Osteocyte (in vitro differentiated cells): ENCODE measurements around the gene SLC3A2. TPM values are rescaled to one million over a fixed set of nuclear protein-coding genes. Genes with fewer than 3 reads are reported as not detected.
A peak's percentile ranks its signal among the peaks of the same experiment; 100 is the strongest.

Source experiments
- DNase-seq: peaks from one replicate; pipeline ENCODE4 v3.0.0; 2021; ENCODE audit warnings: mixed read lengths; ENCODE audit not compliant: unreplicated experiment; ENCODE audit errors: extremely low spot score
- H3K27ac Mint-ChIP-seq: one replicate; pipeline ENCODE4 v1.8.0; 2021; ENCODE audit warnings: mild to moderate bottlenecking, mixed read lengths; ENCODE audit not compliant: unreplicated experiment
- H3K27me3 Mint-ChIP-seq: one replicate; pipeline ENCODE4 v1.8.0; 2021; ENCODE audit warnings: mixed read lengths; ENCODE audit not compliant: unreplicated experiment
- H3K36me3 Mint-ChIP-seq: one replicate; pipeline ENCODE4 v1.8.0; 2021; ENCODE audit warnings: mixed read lengths; ENCODE audit not compliant: unreplicated experiment
- H3K4me1 Mint-ChIP-seq: one replicate; pipeline ENCODE4 v1.8.0; 2021; ENCODE audit warnings: mixed read lengths; ENCODE audit not compliant: unreplicated experiment
- H3K4me3 Mint-ChIP-seq: one replicate; pipeline ENCODE4 v1.8.0; 2021; ENCODE audit warnings: mild to moderate bottlenecking, moderate library complexity, mixed read lengths; ENCODE audit not compliant: unreplicated experiment
- H3K9me3 Mint-ChIP-seq: one replicate; pipeline ENCODE4 v1.8.0; 2021; ENCODE audit warnings: mixed read lengths; ENCODE audit not compliant: unreplicated experiment
- CTCF ChIP-seq: fragments of 200-600 bp; sonication (generic); IDR thresholded peaks from 2 replicates; pipeline ENCODE4 v1.5.0; 2021; ENCODE audit warnings: antibody characterized with exemption, mild to moderate bottlenecking, moderate library complexity
- total RNA-seq: library from RNA; stranded (reverse); gene quantifications from 2 replicates; pipeline ENCODE4 v1.2.1, GENCODE V29; 2021

Gene SLC3A2
- total RNA-seq, 1 donor from 2014 or later, result 326 TPM

GRCh38 chr11:62922653-62923431, 42.1 kb downstream of the SLC3A2 start:
- H3K27ac Mint-ChIP-seq, result no peak overlapping the region
- no peak for DNase-seq
- no peaks in the 10 kb centered on the region for H3K36me3 Mint-ChIP-seq

GRCh38 chr11:62923601-62924411, 43.1 kb downstream of the SLC3A2 start:
- peaks cover 35% of the 10 kb centered on the region for H3K4me1 Mint-ChIP-seq
- peak overlapping the region; percentile 56 for H3K4me3 Mint-ChIP-seq
- no peak overlapping the region for H3K27ac Mint-ChIP-seq
- no peak for TF ChIP-seq CTCF
- no peak for DNase-seq
- H3K36me3 Mint-ChIP-seq, result no peaks in the 10 kb centered on the region
- no peaks in the 10 kb centered on the region for H3K9me3 Mint-ChIP-seq
- H3K27me3 Mint-ChIP-seq, result peaks cover 62% of the 10 kb centered on the region

More at GRCh38 chr11:62922653-62923431, 42.1 kb downstream of the SLC3A2 start:
- Mint-ChIP-seq H3K27me3 (peaks cover 61% of the 10 kb centered on the region), H3K9me3 (no peaks in the 10 kb centered on the region), H3K4me3 (no peak overlapping the region), H3K4me1 (peaks cover 35% of the 10 kb centered on the region)
- TF ChIP-seq CTCF, result peak; percentile 20

GRCh38 chr11:62925308-62925707, 44.6 kb downstream of the SLC3A2 start:
- no peaks in the 10 kb centered on the region for H3K36me3 Mint-ChIP-seq
- peak overlapping the region; percentile 50 for H3K4me3 Mint-ChIP-seq

GRCh38 chr11:62925745-62926679, 45.3 kb downstream of the SLC3A2 start:
- peaks cover 67% of the 10 kb centered on the region for H3K27me3 Mint-ChIP-seq
- DNase-seq, result no peak
- no peak for TF ChIP-seq CTCF
- H3K4me3 Mint-ChIP-seq, result peak overlapping the region; percentile 50
- no peaks in the 10 kb centered on the region for H3K9me3 Mint-ChIP-seq
- peaks cover 32% of the 10 kb centered on the region for H3K4me1 Mint-ChIP-seq
- no peaks in the 10 kb centered on the region for H3K36me3 Mint-ChIP-seq
- H3K27ac Mint-ChIP-seq, result no peak overlapping the region

More at GRCh38 chr11:62925308-62925707, 44.6 kb downstream of the SLC3A2 start:
- Mint-ChIP-seq H3K27ac (no peak overlapping the region), H3K27me3 (peaks cover 64% of the 10 kb centered on the region), H3K9me3 (no peaks in the 10 kb centered on the region), H3K4me1 (peaks cover 34% of the 10 kb centered on the region)
- DNase-seq, result no peak
- TF ChIP-seq CTCF, result no peak
